BJ (cell line): ENCODE results near the gene CLIC3. TPM values are rescaled to one million over a fixed set of nuclear protein-coding genes. Genes with fewer than 3 reads are reported as not detected.

ENCODE experiments used
- CTCF ChIA-PET: fragments of 350-600 bp; formaldehyde crosslinking; extraction: SDS; loops from one replicate; lab custom pipeline; 2021; ENCODE audit warnings: antibody characterized with exemption, inconsistent platforms; lab: Yijun Ruan, JAX
- POLR2A ChIA-PET: fragments of 300-600 bp; sonication (Branson Sonifier 250); formaldehyde crosslinking; extraction: SDS; loops from one replicate; lab custom pipeline; 2021; ENCODE audit warnings: antibody characterized with exemption; lab: Charles Lee
- DNase-seq: peaks from one replicate; pipeline ENCODE4 v3.0.0-alpha.2; 2011; ENCODE audit warnings: low read depth
- H3K27me3 ChIP-seq: 2 replicates; pipeline ENCODE4 v1.6.0; 2011; ENCODE audit warnings: low read length; ENCODE audit not compliant: control insufficient read depth, insufficient read depth
- H3K36me3 ChIP-seq: 2 replicates; pipeline ENCODE4 v1.5.1; 2011; ENCODE audit warnings: low read length; ENCODE audit not compliant: control insufficient read depth, insufficient read depth
- H3K4me3 ChIP-seq: 2 replicates; pipeline ENCODE4 v1.5.1; 2011; ENCODE audit warnings: low read depth, mild to moderate bottlenecking, control low read depth, low read length
- CTCF ChIP-seq: IDR thresholded peaks from 2 replicates; pipeline ENCODE4 v1.5.1; 2011; ENCODE audit warnings: low read depth, mild to moderate bottlenecking, control low read depth, inconsistent platforms, low read length, moderate library complexity; ENCODE audit not compliant: insufficient read depth
- polyA plus RNA-seq: library from polyadenylated mRNA; depleted of rRNA; stranded (reverse); fragments of >200 nt; gene quantifications from 2 replicates; pipeline ENCODE4 v1.2.3, GENCODE V29; 2011

Gene CLIC3
- polyA plus RNA-seq, 1 experiment: 4.0 TPM

- POLR2A ChIA-PET: interaction anchor here (0.6 kb wide), 1 partner anchor 43 kb away, joined by 3 read pairs; no protein-coding TSS in a partner anchor
- TF ChIP-seq CTCF: no peak
- no peaks in the 10 kb centered on the region for H3K27me3 ChIP-seq
- DNase-seq: no peak
- H3K36me3 ChIP-seq: no peaks in the 10 kb centered on the region; the same call in 1 of the 2 replicates
- peak within 1 kb of the TSS; percentile 64 for H3K4me3 ChIP-seq
- CTCF ChIA-PET: interaction anchor here (0.7 to 10.7 kb wide), 18 partner anchors 8 to 235 kb away, joined by 3 to 50 read pairs (median 6); partner anchors contain the start of genes AJM1, CLIC3, RNF224 and SAPCD2
These were observed 31.2 kb upstream of the CLIC3 start, which contains the start of gene ABCA2 for GRCh38 chr9:137027369-137028262. Gene ABCA2, minus strand, starts transcription at chr9:137028237. Its CDS starts 97 bp downstream, at chr9:137028140.

GRCh38 chr9:137026828-137027227 is 30.5 kb upstream of the CLIC3 start:
- TF ChIP-seq CTCF: no peak
- CTCF ChIA-PET: interaction anchor here (0.7 to 10.7 kb wide), 10 partner anchors 9 to 238 kb away, joined by 3 to 50 read pairs (median 3); partner anchors contain the start of genes AJM1, CLIC3 and SAPCD2
- DNase-seq: no peak
- H3K4me3 ChIP-seq: peak overlapping the region; percentile 64
- H3K27me3 ChIP-seq: no peaks in the 10 kb centered on the region
- no peaks in the 10 kb centered on the region; the same call in 1 of the 2 replicates for H3K36me3 ChIP-seq
- POLR2A ChIA-PET: no interaction called here

GRCh38 chr9:137026384-137026783 is 30.0 kb upstream of the CLIC3 start:
- DNase-seq: no peak
- H3K4me3 ChIP-seq: no peak overlapping the region
- no peaks in the 10 kb centered on the region for H3K27me3 ChIP-seq
- ChIA-PET POLR2A (no interaction called here), CTCF (interaction anchor here (0.7 to 10.7 kb wide), 11 partner anchors 10 to 238 kb away, joined by 3 to 50 read pairs (median 5); partner anchors contain the start of genes AJM1, CLIC3 and SAPCD2)
- TF ChIP-seq CTCF: no peak
- peaks cover 1% of the 10 kb centered on the region for H3K36me3 ChIP-seq

- Histone ChIP-seq H3K27me3 (no peaks in the 10 kb centered on the region), H3K36me3 (peaks cover 5% of the 10 kb centered on the region), H3K4me3 (no peak overlapping the region)
- POLR2A ChIA-PET: no interaction called here
- TF ChIP-seq CTCF: no peak
- CTCF ChIA-PET: interaction anchor here (1.1 to 10.7 kb wide), 6 partner anchors 11 to 77 kb away, joined by 5 to 50 read pairs (median 6); partner anchors contain the start of genes CLIC3 and SAPCD2
- no peak for DNase-seq
These were observed 29.2 kb upstream of the CLIC3 start for GRCh38 chr9:137025517-137025966.

- no peak for DNase-seq
- Histone ChIP-seq H3K36me3 (peaks cover 6% of the 10 kb centered on the region), H3K27me3 (no peaks in the 10 kb centered on the region), H3K4me3 (no peak overlapping the region)
- TF ChIP-seq CTCF: no peak
- ChIA-PET CTCF (interaction anchor here (10.7 kb wide), 1 partner anchor 13 kb away, joined by 50 read pairs; no protein-coding TSS in a partner anchor), POLR2A (no interaction called here)
These were observed 27.2 kb upstream of the CLIC3 start for GRCh38 chr9:137023583-137023991.
